ENCODE data around the gene AHDC1.
A peak's percentile ranks its signal among the peaks of the same experiment; 100 is the strongest.

Gene AHDC1

GRCh38 chr1:27584453-27584852 is 19.5 kb downstream of the AHDC1 start:
- no peak for DNase-seq (ENCODE audit: low read depth in 2 of 2)

- DNase-seq (ENCODE audit: low read depth in 2 of 2): no peak
Observed at GRCh38 chr1:27583479-27583878, 20.5 kb downstream of the AHDC1 start.

- no peak for DNase-seq (ENCODE audit: low read depth in 2 of 2)
Observed at GRCh38 chr1:27581823-27582243, 22.1 kb downstream of the AHDC1 start.

DNA sequence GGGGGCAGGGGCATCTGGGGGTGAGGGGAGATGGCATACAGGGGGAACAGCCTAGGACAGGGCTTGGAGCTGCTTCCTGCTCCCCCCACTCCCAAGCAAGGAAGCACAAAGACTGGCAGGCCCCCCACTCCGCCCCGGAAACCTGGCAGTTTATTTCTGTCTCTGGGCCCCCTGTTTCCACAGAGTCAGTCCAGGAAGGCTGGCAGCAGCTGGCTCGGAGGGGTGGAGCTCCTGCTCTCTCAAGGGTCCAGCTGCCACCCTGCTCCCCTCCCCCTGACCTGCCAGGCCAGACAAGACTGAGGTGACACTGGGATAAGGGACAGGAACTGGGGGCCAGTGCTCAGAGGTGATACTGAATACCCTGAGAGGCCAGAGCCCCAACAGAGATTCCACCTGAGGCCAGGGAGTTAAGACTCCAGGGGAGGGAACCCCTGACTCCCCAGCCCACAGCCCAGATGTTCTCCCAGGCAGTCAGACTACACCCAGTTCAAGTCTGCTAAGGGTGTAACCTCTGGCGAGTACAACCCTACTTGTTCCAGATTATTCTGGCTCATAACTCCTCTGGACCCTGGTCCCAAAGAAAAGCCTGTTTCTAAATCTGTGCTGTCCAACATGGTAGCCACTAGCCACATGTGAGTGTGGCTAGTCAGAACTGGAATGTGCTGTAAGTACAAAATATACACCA is 26.3 kb downstream of the AHDC1 start:
- no peak for DNase-seq (ENCODE audit: low read depth in 2 of 2)

GRCh38 chr1:27576806-27577227 is 27.1 kb downstream of the AHDC1 start:
- DNase-seq (ENCODE audit: low read depth in 2 of 2): no peak

- no peak for DNase-seq (ENCODE audit: low read depth in 2 of 2)
Observed at GRCh38 chr1:27575840-27576331, 28.1 kb downstream of the AHDC1 start.

- no peak for DNase-seq (ENCODE audit: low read depth in 2 of 2)
Observed at GRCh38 chr1:27574871-27575831, 28.8 kb downstream of the AHDC1 start.

- DNase-seq (ENCODE audit: low read depth in 2 of 2): no peak
Observed at GRCh38 chr1:27574001-27574781, 29.8 kb downstream of the AHDC1 start.

DNA sequence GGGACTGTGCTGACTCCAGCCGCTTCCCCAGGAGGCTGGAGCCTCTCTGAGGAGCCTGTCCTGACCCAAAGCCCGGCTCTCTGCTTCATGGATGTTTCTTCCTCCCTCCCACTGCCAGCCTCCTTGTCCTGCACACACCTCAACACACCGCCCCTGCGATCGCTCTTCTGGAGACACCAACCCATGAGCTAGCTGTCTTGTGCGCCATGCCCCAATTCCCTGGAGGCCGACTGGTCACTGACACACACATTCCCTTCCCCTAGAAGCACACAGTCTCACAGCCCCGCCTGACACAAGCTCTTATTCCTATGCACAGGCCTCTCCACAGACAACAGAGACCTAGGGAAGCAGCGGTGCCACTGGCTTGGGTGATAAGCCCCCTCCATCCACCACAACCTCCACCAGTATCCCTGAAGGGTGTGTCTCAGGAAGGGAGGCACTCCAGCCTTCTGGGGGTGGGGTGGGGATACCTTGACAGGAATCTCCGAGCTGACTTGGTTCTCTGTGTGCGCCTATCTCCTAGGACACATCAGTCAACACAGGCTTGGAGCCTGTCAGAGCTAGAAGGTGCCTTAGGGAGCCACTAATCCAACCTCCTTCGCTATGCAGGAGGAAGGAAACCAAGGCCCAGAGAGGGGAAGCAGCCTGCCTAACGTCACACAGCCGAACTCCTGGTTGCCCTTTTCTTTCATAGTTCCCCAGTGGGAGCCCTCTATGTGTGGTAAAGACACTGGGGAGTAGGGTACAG is 31.1 kb downstream of the AHDC1 start:
- no peak for DNase-seq (ENCODE audit: low read depth in 2 of 2)

GRCh38 chr1:27572019-27572678 is 31.8 kb downstream of the AHDC1 start:
- DNase-seq (ENCODE audit: low read depth in 2 of 2): no peak

DNA sequence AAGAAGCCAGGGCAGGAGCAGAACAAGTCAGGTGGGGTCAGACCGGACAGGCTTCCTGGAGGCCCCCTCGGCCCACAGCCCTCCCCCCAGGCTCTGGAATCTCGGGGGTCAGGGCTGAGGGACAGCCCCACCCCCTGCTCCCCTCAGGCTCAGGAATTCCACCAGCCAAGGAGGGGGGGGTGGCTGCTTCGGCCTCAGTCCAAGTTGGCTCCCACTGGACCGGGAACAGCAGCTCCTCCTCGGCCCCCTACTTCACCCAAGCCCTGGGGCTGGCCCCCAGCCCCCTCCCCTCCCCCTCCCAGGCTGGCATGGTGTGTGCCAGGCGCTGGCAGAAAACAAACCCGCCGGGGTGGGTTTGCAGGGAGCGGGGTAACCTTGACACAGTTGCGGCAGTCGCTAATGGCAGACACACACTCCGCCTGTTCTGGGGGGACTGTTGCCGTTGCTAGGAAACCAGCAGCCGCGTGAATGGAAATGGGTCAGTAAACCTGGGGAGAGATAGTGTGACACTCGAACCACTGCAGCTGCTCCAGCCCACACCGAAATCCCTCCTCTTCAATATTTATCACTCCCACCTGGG is 32.4 kb downstream of the AHDC1 start:
- DNase-seq (ENCODE audit: low read depth in 2 of 2): no peak

DNA sequence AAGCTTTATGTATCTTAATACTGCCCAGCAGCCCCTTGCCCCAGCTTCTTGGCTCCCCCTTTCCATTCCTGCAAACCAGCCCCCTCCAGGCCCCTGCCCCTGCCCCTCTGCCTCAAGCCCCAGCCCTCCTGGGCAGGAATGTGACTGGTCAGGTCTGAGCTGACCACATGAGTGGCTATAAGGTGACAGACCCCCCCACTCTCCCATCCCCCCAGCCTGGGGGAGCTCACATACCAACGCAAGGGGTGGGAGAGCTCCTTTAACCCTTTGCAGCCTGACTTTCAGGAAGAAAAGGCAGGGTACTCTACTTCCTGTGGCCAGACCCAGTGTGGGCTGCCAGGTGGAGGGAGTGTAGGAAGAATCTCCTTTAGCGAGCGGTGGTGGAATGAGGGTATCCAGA is 33.2 kb downstream of the AHDC1 start:
- DNase-seq (ENCODE audit: low read depth in 2 of 2): no peak

DNA sequence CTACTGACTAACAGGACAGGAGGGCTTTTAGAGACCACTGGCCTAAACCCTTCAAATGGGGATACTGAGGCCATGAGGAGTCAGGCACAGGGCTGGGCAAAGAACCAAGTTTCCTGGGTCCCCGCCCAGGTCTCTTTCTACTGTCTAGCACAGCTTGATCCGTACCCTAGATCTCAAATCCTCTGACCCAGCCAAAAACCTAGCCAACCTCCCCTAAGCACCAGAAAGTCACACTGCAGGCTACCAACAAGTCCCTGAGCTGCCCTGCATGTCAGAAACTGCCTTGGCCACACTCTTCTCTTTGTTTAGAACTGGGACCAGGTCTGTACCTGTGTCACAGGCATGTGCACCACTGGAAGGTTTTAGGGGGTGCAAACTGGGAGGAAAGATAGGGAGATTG is 33.6 kb downstream of the AHDC1 start:
- no peak for DNase-seq (ENCODE audit: low read depth in 2 of 2)

DNA sequence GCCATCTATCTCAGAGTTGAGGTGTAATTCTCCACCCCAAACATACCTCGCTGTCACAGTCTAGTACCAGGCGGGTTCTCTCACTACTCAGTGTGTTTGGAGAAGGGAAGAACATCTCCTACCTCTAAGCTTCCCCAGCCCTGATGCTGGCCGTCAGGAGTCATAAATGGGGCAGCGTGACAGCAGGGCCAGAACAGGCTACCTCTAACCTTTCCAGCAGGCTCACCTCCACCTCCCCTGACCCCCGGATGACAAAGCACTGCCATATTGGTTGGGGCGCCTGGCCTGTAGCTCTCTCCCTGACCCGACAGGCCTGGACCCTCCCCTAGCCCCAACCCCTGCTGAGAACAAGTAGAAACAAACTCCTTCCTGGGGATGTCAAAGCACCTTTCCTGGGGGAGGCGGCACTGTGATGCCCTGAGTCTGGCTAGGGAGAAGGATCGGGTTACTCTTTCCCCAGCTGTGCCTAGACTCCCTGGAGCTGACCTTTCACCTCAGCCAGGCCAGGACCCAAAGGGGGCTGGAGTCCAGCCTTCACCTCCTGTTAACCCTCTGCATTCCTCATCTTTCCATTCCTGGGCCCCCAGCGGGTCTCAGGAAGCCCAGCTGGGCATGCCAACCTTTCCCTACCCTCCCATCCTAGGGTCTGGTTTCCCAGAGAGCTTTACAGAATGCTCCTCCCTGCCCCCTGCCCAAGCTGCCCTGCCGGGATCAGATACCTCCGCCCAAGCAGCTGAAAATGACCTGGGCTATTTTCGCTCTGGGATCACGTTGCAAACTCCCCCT is 34.2 kb downstream of the AHDC1 start:
- DNase-seq (ENCODE audit: low read depth in 2 of 2): no peak

GRCh38 chr1:27569088-27569460 is 34.9 kb downstream of the AHDC1 start:
- DNase-seq (ENCODE audit: low read depth in 2 of 2): no peak

- peak; percentile 70 to 85 for DNase-seq (ENCODE audit: low read depth in 2 of 2)
Observed at GRCh38 chr1:27568300-27569087, 35.5 kb downstream of the AHDC1 start.

DNA sequence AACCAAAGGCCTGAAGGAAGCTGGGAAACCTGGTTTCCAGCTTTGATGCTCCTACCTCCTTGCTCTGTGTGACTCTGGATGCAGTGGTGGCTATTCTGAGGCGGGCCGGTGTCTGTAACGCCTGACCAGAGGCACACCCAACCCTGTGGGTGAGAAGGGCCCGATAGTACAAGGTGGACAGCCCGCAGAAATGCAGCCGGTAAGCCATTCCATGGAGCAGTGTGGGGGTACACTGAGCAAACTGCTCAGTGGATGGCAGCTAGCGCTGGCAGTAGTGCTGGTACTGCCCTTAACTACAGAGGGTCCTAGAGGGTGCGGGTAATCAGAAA is 36.0 kb downstream of the AHDC1 start:
- no peak for DNase-seq (ENCODE audit: low read depth in 2 of 2)

DNA sequence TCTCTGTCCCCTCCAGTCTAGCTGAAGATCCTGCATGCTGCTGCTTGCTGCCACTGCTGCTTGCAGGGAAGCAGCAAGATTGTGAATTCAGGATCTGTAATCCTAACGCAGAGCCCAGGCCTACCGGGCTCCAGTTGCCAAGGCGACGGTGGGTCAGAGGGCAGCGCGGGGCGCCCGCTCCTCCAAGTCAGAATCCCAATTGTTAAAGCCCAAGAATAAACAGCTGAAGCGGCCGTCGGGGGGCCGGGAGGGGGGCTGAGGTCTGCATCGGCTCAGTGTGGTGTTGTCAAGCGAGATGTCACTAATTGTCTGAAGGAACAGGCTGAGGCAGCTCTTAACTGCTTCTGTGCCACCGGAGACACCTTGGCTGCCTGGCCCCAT is 36.8 kb downstream of the AHDC1 start:
- no peak for DNase-seq (ENCODE audit: low read depth in 2 of 2)

Data from stimulated activated CD8-positive, alpha-beta memory T cell treated with anti-CD3 and anti-CD28 coated beads, Interleukin-2, amount 100 ng/mL, for 1 hour (primary cell).